Mononuclear cell (primary cell): Measurements from ENCODE around the gene KCNQ1OT1. TPM values are rescaled to one million over a fixed set of nuclear protein-coding genes. Genes with fewer than 3 reads are reported as not detected.
"Not testable (repeated sequence)": the region's sequence is repeated elsewhere in the genome, so short reads cannot be mapped to it uniquely, and the experiment has no call there.

Experiments used
- H3K27me3 ChIP-seq: 2 replicates; pipeline ENCODE4 v1.6.0; 2011; ENCODE audit warnings: low read length, control low read depth; ENCODE audit not compliant: insufficient read depth
- H3K4me1 ChIP-seq: 2 replicates; pipeline ENCODE4 v1.5.1; 2011; ENCODE audit warnings: mild to moderate bottlenecking, low read length, control low read depth; ENCODE audit not compliant: insufficient read depth
- H3K4me3 ChIP-seq: 2 replicates; pipeline ENCODE4 v1.5.1; 2011; ENCODE audit warnings: mild to moderate bottlenecking, low read length, moderate library complexity
- H3K9me3 ChIP-seq: 2 replicates; pipeline ENCODE4 v1.5.1; 2011; ENCODE audit warnings: low read depth, mild to moderate bottlenecking, control low read depth, low read length
- total RNA-seq: library from RNA; depleted of rRNA; stranded (reverse); fragments of >200 nt; gene quantifications from one replicate; pipeline ENCODE4 v1.2.3, GENCODE V29; 2012

KCNQ1OT1 gene
- total RNA-seq, 1 donor = 0.31 TPM

- Histone ChIP-seq H3K27me3 (no peaks in the 10 kb centered on the region), H3K4me3 (no peak overlapping the region), H3K4me1 (no peaks in the 10 kb centered on the region), H3K9me3 (peaks cover 60% of the 10 kb centered on the region)
Observed at GRCh38 chr11:2644844-2645778, 54.7 kb downstream of the KCNQ1OT1 start.

- H3K4me3 ChIP-seq = no peak overlapping the region
- H3K9me3 ChIP-seq = peaks cover 47% of the 10 kb centered on the region
- no peaks in the 10 kb centered on the region for H3K27me3 ChIP-seq
- no peaks in the 10 kb centered on the region for H3K4me1 ChIP-seq
Observed at GRCh38 chr11:2643746-2644145, 56.0 kb downstream of the KCNQ1OT1 start.

- no peaks in the 10 kb centered on the region for H3K4me1 ChIP-seq
- no peak overlapping the region for H3K4me3 ChIP-seq
- H3K27me3 ChIP-seq = no peaks in the 10 kb centered on the region
- H3K9me3 ChIP-seq = peaks cover 34% of the 10 kb centered on the region
Observed at GRCh38 chr11:2641623-2642022, 58.2 kb downstream of the KCNQ1OT1 start.

- peaks cover 34% of the 10 kb centered on the region for H3K9me3 ChIP-seq
- not testable (repeated sequence) for H3K27me3 ChIP-seq, H3K4me1 ChIP-seq, H3K4me3 ChIP-seq
Observed at GRCh38 chr11:2639763-2640162, 60.0 kb downstream of the KCNQ1OT1 start.

- H3K9me3 ChIP-seq = peaks cover 51% of the 10 kb centered on the region
- H3K4me1 ChIP-seq = no peaks in the 10 kb centered on the region
- H3K4me3 ChIP-seq = no peak overlapping the region
- no peaks in the 10 kb centered on the region for H3K27me3 ChIP-seq
Observed at GRCh38 chr11:2631161-2631560, 68.6 kb downstream of the KCNQ1OT1 start.

GRCh38 chr11:2630679-2631078 is 69.1 kb downstream of the KCNQ1OT1 start:
- no peak overlapping the region for H3K4me3 ChIP-seq
- H3K4me1 ChIP-seq = no peaks in the 10 kb centered on the region
- H3K27me3 ChIP-seq = no peaks in the 10 kb centered on the region
- H3K9me3 ChIP-seq = peaks cover 51% of the 10 kb centered on the region

- H3K4me1 ChIP-seq = no peaks in the 10 kb centered on the region
- peaks cover 20% of the 10 kb centered on the region for H3K9me3 ChIP-seq
- no peaks in the 10 kb centered on the region for H3K27me3 ChIP-seq
- H3K4me3 ChIP-seq = no peak overlapping the region
Observed at GRCh38 chr11:2625183-2625582, 74.6 kb downstream of the KCNQ1OT1 start.

- Histone ChIP-seq H3K9me3 (no peaks in the 10 kb centered on the region), H3K27me3 (no peaks in the 10 kb centered on the region), H3K4me1 (no peaks in the 10 kb centered on the region), H3K4me3 (no peak overlapping the region)
Observed at GRCh38 chr11:2621894-2622293, 77.9 kb downstream of the KCNQ1OT1 start.

- Histone ChIP-seq H3K4me3 (no peak overlapping the region), H3K4me1 (no peaks in the 10 kb centered on the region), H3K27me3 (no peaks in the 10 kb centered on the region), H3K9me3 (peaks cover 9% of the 10 kb centered on the region)
Observed at GRCh38 chr11:2612884-2613571, 86.8 kb downstream of the KCNQ1OT1 start.

- Histone ChIP-seq H3K4me3 (no peak overlapping the region), H3K4me1 (no peaks in the 10 kb centered on the region), H3K27me3 (no peaks in the 10 kb centered on the region), H3K9me3 (peaks cover 9% of the 10 kb centered on the region)
Observed at GRCh38 chr11:2609345-2609744, 90.4 kb downstream of the KCNQ1OT1 start.

GRCh38 chr11:2599561-2600189 is 100.1 kb downstream of the KCNQ1OT1 start:
- Histone ChIP-seq H3K4me1 (no peaks in the 10 kb centered on the region), H3K4me3 (no peak overlapping the region), H3K27me3 (no peaks in the 10 kb centered on the region), H3K9me3 (peaks cover 15% of the 10 kb centered on the region)

GRCh38 chr11:2595204-2595603 is 104.6 kb downstream of the KCNQ1OT1 start:
- H3K4me1 ChIP-seq = no peaks in the 10 kb centered on the region
- H3K9me3 ChIP-seq = peaks cover 15% of the 10 kb centered on the region
- H3K4me3 ChIP-seq = no peak overlapping the region
- no peaks in the 10 kb centered on the region for H3K27me3 ChIP-seq

- Histone ChIP-seq H3K4me3 (no peak overlapping the region), H3K27me3 (no peaks in the 10 kb centered on the region), H3K9me3 (peaks cover 15% of the 10 kb centered on the region), H3K4me1 (no peaks in the 10 kb centered on the region)
Observed at GRCh38 chr11:2594267-2594666, 105.5 kb downstream of the KCNQ1OT1 start.

- Histone ChIP-seq H3K4me3 (no peak overlapping the region), H3K9me3 (peaks cover 12% of the 10 kb centered on the region), H3K27me3 (no peaks in the 10 kb centered on the region), H3K4me1 (no peaks in the 10 kb centered on the region)
Observed at GRCh38 chr11:2593393-2593950, 106.3 kb downstream of the KCNQ1OT1 start.
